ENCODE data around the gene DYNLT1. TPM values are rescaled to one million over a fixed set of nuclear protein-coding genes. Genes with fewer than 3 reads are reported as not detected.

Gene DYNLT1
- total and polyA plus RNA-seq, 10 of the 15 experiments (the other 5 are each of a cell fraction or from before 2014, with no cell fraction given) = 33.6 to 298 (median 89.2) TPM

DNA sequence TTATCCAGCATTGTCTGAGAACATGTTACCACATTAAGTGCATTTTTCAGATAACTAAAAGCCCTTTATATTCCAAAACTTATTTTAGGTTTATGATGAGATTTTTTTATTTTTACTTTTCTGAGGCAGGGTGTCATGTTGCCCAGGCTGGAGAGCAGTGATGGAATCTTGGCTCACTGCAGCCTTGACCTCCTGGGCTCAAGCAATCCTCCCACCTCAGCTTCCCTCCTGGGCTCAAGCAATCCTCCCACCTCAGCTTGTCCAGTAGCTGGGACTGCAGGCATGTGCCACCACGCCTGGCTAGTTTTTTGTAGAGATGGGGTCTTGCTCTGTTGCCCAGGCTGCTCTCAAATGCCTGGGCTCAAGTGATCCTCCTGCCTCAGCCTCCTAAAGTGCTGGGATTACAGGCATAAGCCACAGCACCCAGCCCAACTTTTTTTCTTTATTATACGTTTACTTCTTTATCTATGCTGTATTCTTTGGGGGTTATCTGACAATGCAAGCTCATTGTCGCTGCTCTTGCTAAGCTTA lies 6.2 kb downstream of the DYNLT1 start:
- FAIRE-seq (no peak), ATAC-seq (no peak), DNase-seq (ENCODE audit: low read depth, low spot score) (no peak)
- H3K27ac ChIP-seq (ENCODE audit: control insufficient read depth, insufficient read depth) = no peak overlapping the region
- H2AFZ ChIP-seq (ENCODE audit: control insufficient read depth, low read depth, low read length) = no peak overlapping the region
- intact Hi-C loops (cut with micrococcal nuclease; ENCODE audit: unreplicated experiment) = no loop called here
- TF ChIP-seq, protein P1, sequence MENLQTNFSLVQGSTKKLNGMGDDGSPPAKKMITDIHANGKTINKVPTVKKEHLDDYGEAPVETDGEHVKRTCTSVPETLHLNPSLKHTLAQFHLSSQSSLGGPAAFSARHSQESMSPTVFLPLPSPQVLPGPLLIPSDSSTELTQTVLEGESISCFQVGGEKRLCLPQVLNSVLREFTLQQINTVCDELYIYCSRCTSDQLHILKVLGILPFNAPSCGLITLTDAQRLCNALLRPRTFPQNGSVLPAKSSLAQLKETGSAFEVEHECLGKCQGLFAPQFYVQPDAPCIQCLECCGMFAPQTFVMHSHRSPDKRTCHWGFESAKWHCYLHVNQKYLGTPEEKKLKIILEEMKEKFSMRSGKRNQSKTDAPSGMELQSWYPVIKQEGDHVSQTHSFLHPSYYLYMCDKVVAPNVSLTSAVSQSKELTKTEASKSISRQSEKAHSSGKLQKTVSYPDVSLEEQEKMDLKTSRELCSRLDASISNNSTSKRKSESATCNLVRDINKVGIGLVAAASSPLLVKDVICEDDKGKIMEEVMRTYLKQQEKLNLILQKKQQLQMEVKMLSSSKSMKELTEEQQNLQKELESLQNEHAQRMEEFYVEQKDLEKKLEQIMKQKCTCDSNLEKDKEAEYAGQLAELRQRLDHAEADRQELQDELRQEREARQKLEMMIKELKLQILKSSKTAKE (IDR thresholded peaks at IDR 0.05; ENCODE audit: low read depth, poor library complexity, severe bottlenecking) = no peak
- TF ChIP-seq KLF5 (IDR thresholded peaks at IDR 0.05; ENCODE audit: partially characterized antibody) = no peak
- no peak for TF ChIP-seq CEBPB (IDR thresholded peaks at IDR 0.05; ENCODE audit: borderline replicate concordance in 1 of 2, low read depth in 2 of 2, low read length in 2 of 2)
- TF ChIP-seq ZBTB33 (IDR thresholded peaks at IDR 0.05) = no peak
- TF ChIP-seq USF1 (IDR thresholded peaks at IDR 0.05; ENCODE audit: borderline replicate concordance, extremely low read length, insufficient read depth, low read depth, low read length) = no peak
- no peak for TF ChIP-seq SPI1 (IDR thresholded peaks at IDR 0.05; ENCODE audit: borderline replicate concordance, insufficient read depth, low read depth, low read length)
- TF ChIP-seq ZNF622 (IDR thresholded peaks at IDR 0.05) = no peak
- TF ChIP-seq ZNF592 (IDR thresholded peaks at IDR 0.05) = no peak
- TF ChIP-seq, protein P2, sequence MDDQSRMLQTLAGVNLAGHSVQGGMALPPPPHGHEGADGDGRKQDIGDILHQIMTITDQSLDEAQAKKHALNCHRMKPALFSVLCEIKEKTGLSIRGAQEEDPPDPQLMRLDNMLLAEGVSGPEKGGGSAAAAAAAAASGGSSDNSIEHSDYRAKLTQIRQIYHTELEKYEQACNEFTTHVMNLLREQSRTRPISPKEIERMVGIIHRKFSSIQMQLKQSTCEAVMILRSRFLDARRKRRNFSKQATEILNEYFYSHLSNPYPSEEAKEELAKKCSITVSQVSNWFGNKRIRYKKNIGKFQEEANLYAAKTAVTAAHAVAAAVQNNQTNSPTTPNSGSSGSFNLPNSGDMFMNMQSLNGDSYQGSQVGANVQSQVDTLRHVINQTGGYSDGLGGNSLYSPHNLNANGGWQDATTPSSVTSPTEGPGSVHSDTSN (IDR thresholded peaks at IDR 0.05; ENCODE audit: insufficient replicate concordance, low read depth, low read length) = no peak
- no peak for TF ChIP-seq CBFB (IDR thresholded peaks at IDR 0.05; ENCODE audit: low read depth)
- no peak for TF ChIP-seq SMARCA5 (IDR thresholded peaks at IDR 0.05)
- H3K9ac ChIP-seq (ENCODE audit: control insufficient read depth, insufficient read depth, low read length) = no peak overlapping the region
- no peak overlapping the region for H3K4me2 ChIP-seq (ENCODE audit: control insufficient read depth, insufficient read depth)
- no peaks in the 10 kb centered on the region for H4K20me1 ChIP-seq (ENCODE audit: control insufficient read depth, insufficient read depth)
- in situ Hi-C loops (cut with MboI) = no loop called here
- ChIA-PET SMC1A (ENCODE audit: uncharacterized antibody, unreplicated experiment) (interaction anchor here (1.7 to 2.7 kb wide), 2 partner anchors 10 to 52 kb away, joined by 9 to 11 read pairs; partner anchors contain the start of gene SYTL3), RAD21 (ENCODE audit: unreplicated experiment) (interaction anchor here (1.8 kb wide), 1 partner anchor 53 kb away, joined by 8 read pairs; no protein-coding TSS in a partner anchor), POLR2A (no interaction called here), CTCF (interaction anchor here (0.6 to 4.5 kb wide), 7 partner anchors 12 to 418 kb away, joined by 3 to 23 read pairs (median 3); no protein-coding TSS in a partner anchor)
- H3K4me3 ChIP-seq = no peak overlapping the region
- no peaks in the 10 kb centered on the region for H3K9me3 ChIP-seq (replicated peaks; ENCODE audit: control insufficient read depth, insufficient read depth, low read length)
- H3K4me1 ChIP-seq (ENCODE audit: control insufficient read depth, insufficient read depth, low read length) = peaks cover 5% of the 10 kb centered on the region; the same call in 1 of the 2 replicates
- H3K79me2 ChIP-seq (ENCODE audit: control insufficient read depth, insufficient read depth, low read length) = peaks cover 22% of the 10 kb centered on the region
- H3K27me3 ChIP-seq (replicated peaks in 1 of 2; ENCODE audit: control insufficient read depth in 2 of 2, insufficient read depth in 2 of 2, low read length in 1 of 2) = no peaks in the 10 kb centered on the region
- peaks cover 0 to 6% of the 10 kb centered on the region in 2 experiments; a peak in 2 of 4 replicates for H3K36me3 ChIP-seq (ENCODE audit: control insufficient read depth in 2 of 2, insufficient read depth in 2 of 2, low read length in 1 of 2)
- WGBS (ENCODE audit: insufficient coverage, insufficient replicate concordance, low lambda C conversion rate, missing lambda C conversion rate) = 78% methylated on average over 3 of the region's 3 CpGs
- BruUV-seq (replicated peaks) = no TSS peak

All from GM12878 (cell line).